Stimulated activated CD4-positive, alpha-beta T cell treated with anti-CD3 and anti-CD28 coated beads, Interleukin-1b, Interleukin-23, amount 100 ng/mL, for 4 hours (primary cell): ENCODE measurements around the gene GARIN5B.
"Not testable (repeated sequence)": the region's sequence is repeated elsewhere in the genome, so short reads cannot be mapped to it uniquely, and the experiment has no call there.

Experiments used
- DNase-seq, 2 donors: peaks; one replicate each; pipeline ENCODE4 v3.0.0-alpha.2; 2020; ENCODE audit warnings: low read depth in 2 of 2

GARIN5B gene

DNA sequence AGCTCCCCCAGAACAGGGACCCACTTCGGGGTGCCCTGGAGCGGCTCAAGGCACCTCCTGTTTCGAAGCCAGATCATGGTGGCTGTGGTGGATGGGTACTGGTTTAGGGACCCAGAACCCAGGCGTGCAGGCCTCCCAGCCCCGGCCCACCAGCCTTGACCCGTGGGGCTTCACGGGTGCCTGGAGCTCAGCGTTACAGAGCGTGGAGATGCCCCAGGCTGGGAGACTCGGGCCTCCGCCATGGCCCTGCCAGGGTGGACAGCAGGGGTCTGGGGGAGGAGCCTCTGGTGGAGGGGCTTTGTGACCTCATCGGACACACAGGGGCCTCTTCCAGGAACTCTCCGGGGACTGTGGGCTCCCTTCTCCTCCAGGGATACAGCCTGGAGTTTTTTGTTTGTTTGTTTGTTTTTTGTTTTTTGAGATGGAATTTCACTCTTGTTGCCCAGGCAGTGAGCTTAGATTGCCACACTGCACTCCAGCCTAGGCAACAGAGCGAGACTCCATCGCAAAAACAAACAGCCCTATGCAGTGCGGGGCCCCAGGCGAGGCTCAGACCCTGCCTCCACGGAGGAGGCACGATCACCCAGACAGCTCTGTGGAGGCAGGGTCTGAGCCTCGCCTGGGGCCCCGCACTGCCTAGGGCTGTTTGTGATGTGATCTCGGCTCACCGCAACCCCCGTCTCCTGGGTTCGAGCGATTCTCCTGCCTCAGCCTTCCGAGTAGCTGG is at the start of gene GARIN5B:
GARIN5B (minus strand) TSS at position 271 of the 727 bp plus-strand sequence; CDS start at position 77, 194 bp downstream.
- no peak for DNase-seq

DNA sequence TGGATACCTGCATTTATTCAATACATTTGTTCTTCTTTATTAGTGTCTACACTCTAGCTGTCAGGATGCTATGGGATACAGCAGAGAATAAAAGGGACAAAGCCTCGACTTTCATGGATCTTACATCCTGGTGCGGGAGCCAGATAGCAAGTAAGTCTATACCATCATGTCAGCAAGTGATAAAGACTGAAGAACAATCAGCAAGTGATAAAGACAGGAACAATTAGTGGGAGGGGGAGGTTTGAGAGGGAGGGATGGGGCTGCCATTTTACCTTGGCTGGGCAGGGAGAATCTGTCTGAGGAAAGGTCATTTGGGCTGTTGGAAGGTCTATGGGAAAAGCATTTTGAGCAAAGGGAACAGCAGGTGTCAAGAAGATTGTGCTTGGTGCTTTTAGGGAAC is 47.1 kb upstream of the GARIN5B start:
- no peak for DNase-seq

DNA sequence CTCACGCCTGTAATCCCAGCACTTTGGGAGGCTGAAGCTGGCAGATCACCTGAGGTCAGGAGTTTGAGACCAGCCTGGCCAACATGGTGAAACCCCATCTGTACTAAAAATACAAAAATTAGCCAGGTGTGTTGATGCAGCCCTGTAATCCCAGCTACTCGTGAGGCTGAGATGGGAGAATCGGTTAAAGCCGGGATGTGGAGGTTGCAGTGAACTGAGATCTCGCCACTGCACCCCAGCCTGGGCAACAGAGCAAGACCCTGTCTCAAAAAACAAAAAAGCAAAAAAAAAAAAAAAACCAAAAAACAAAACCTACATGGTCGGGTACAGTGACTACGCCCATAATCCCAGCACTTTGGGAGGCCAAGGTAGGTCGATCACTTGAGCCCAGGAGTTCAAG is 46.1 kb upstream of the GARIN5B start:
- not testable (repeated sequence) for DNase-seq

DNA sequence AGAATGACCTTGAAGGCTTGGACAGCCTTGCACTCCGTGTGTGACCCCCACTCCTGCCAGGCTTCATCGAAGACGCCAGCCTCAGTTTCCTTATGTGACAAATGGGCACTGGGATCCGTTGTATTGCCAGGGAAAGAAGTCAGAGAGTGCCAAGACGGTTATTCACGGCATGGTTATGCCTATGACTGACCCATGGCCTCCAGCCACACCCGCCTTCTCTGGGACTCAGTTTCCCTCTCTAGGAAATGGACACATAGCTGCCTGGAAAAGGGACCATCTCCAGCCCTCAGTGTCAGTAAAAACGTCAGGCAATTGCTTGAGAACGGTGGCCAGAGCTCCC is 45.4 kb upstream of the GARIN5B start:
- DNase-seq, result no peak

DNA sequence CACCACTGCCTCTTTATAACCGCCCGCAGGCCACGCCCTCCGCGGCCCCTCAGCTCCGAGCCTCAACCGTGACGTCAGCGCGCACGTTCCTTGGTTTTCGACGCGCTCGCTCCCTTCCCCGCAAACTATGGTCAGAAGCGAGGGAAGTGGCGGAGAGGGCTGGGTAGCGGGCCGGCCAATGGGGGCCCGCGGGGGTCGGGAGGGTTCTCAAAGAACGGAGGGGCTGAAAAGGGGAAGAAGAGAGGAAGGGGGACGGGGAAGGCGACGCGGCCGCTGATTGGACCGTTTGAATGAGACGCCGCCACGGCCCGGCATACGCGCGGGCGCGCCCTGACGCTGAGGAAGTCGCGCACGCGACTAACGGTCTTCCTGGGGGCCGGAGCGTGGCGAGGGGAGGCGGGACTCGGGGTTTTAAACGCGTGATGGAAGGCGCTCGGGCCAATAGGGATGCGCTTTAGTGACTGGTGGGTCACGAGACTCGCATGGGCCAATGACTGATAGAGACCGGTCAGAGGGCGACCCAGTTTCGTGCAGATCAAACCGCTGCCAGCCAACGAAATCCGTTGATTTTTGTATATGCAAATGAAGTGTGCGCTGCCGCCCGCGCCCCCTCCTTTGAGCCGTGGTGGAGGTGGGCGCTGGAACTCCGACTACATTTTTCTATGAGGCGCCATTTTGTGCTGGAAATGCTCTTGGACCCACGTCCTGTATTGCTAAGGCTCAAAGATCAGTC is 44.9 kb upstream of the GARIN5B start:
- DNase-seq, result peak; percentile 93

DNA sequence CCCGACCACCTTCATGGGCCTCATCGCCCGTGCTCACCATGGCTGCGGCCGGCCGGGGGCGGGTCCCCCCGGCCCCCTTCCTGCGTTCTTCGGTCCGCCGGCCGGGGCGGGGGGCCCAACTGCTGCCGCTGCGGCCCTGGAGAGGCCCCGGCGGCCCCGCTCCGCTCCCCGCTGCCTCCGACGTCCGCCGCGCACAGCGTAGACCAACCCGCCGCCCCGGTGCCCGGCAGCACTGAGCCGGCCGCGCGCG is 44.4 kb upstream of the GARIN5B start, which contains the start of gene UBE2S:
UBE2S (minus strand) TSS at position 239 of the 250 bp plus-strand sequence; CDS start at position 40, 199 bp downstream.
- DNase-seq, result not testable (repeated sequence)

DNA sequence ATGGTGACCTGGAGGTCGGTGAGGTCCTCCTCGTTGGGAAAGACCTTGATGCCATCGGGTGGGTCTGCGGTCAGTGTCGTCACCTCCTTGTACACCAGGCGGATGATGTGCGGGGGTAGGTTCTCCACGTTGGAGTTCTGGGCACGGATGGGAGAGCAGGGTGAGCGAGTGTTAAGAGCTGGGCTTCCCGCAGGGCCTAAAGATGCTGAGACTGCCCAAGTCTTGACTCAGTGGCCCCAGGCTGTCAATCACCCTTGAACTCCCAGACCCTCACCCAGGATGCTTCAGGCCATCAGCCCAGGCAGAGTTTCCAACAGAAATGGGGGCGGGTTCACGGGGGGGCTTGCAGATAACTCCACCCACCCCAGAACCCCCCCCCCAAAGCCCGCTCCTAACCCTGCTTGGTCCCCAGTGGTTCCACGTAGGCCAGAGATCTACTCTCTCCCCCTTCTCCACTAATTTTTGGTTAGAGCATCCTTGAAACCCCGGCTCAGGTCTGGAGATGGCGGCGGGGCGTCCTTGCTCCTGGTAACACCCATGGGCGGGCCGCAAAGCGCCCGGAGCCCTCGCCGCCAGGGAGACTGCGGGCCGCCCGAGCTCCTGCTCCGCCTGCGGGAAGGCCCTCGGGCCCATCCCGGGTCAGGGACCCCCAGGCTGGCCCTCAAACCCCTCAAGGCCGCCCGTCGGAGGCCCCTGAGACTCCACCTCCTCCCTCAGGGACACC is 43.9 kb upstream of the GARIN5B start:
- DNase-seq, result peak in 1 of 2 donors; percentile 30

DNA sequence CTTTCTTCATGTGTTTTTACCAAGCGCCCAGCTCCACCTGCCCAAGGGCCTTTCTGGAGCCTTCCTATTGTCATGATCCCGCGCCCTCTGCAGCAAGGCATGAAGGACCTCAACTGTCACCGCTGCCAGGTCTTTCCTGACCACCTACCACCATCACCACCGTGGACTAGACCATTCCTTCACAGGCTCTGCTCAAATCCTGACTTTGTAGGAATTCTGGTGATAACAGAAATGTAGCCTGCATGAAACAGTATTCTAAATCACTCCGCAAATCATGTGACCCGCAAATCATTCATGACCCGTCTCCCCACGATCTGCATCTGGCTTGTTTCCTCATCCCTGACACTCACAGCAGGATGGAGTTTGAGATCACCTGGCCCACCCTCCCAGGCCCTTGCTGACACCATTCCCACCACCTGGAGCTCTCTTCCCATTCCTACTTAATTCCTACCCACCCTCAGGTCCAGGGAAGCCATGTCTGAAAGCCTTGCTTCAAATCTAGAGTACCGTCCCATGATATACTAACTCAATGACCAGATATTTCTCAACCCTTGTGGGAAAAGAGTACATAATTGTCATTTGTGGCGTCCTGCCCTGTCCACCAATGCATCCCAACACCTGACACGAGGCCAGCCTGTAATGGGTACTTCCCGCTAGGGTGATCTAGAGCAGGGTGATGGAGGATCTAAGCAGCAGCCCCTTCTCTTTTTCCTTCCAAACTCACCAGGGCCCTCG is 43.2 kb upstream of the GARIN5B start:
- DNase-seq, result no peak

DNA sequence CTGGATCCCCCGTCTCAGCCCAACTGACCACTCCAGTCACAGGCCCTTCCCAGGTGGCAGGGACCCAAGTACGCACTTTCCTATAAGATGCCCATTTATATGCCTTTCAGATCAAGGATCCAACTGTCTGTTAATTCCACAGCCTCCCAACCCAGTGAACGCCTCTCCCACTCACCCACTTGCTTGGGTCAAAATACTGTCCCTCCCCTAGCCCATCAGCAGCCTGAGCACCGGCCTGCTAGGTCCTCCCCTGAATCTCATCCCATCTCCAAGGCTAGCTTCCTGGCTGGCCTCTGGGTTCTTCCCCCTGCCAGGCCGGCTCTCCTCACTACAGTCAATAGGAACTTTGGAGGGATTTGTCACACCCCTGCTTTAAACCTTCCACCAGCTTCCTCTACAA is 42.6 kb upstream of the GARIN5B start:
- DNase-seq, result no peak

DNA sequence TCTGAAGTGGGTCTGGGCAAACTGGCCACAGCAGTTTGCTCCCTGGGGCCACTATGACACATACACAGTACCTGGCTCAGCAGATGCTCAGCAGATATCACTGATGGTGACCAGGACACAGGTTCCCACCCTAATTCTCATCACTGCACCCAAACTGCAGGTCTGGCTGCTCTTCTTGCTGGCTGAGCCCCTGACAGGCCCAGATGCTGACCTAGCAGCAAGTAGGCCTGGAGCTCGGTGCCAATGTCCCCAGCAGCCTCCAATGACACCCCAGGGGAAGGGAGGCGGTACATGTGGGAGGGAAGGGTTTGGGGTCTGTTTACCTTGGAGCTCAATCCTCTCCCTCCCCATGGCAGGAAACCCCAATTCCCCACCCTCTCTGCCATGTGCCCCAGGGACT is 39.4 kb upstream of the GARIN5B start:
- DNase-seq, result no peak

DNA sequence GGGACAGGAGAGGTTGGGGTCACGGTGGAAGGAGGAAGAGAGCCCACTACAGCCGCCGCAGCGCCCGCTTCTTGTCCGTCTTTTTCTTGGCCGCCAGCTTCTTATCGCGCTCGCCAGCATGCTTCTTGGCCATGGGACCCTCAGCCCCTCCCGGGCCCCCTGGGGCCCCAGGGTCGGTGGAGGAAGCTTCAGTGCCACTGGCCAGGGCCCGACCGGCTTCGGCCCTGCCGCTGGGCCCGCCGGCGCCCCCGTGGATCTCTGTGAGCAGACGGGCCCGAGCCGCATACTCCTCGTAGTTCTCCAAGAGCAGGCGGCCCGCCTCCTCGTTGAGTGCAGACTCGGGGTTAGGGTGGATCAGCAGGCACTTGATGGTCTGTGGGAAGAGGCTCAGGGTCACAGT is 38.3 kb upstream of the GARIN5B start:
- DNase-seq, result not testable (repeated sequence)

DNA sequence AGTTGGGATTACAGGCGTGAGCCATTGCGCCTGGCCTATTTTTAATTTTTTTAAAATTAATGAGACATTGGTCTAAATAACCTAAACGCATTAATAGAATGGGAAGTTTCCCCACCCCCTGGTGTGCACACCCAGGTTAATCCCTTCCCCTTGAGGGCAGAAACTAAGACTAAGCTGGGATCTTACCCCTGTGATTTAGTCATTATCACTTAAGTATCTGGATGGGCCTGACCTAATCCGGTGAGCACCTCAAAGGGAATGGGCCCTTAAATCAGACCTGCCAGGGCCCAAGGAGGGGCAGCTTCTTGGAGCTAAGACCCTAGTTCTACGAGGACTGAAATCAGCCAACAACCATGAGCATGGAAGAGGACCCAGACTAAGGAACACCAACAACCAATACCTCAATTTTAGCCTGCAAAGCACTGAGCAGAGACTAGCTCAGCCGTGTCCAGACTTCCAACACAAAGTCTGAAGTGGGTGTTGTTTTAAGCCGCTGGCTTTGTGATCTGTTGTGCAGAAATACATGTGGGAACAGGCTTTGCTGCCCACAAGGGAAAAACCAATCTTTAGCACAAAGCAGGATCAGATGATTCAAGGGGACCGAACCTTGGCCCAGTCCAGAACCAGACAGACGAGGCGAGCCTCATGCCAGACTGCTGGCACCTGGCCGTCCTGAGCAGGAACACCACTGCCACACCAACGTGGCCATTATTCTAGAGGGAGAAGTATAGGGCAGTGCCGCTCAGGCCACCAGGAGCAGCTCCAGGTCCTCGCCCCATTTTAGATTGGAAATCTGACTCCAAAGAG is 37.4 kb upstream of the GARIN5B start:
- no peak for DNase-seq

DNA sequence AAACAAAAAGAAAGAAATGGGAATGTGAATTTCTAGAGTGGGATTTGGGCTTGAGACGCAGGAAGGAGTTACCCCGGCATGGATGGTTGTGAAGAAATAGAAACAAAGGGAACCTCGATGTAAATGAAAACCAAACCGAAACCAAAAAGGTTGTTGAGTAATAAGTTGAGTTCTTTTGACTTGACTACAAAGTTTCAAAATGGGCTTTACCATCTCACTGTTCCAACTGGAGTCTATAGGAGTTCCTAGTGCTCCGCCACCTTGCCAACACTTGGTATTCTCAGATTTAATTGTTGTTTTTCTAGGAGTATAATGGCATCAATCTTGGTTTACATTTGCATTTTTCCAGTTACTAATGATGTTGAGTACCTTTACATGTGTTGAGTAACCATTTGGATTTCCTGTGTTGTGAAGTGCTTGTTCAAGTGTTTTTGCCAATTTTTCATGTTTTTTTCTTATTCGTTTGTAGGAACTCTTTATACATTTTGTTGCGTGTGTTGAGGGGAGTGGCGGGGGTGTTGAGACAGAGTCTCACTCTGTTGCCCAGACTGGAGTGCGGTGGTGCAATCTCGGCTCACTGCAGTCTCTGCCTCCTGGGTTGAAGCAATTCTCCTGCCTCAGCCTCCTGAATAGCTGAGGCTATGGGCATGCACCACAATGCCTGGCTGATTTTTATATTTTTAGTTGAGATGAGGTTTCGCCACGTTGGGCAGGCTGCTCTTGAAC is 35.3 kb upstream of the GARIN5B start:
- DNase-seq, result no peak

DNA sequence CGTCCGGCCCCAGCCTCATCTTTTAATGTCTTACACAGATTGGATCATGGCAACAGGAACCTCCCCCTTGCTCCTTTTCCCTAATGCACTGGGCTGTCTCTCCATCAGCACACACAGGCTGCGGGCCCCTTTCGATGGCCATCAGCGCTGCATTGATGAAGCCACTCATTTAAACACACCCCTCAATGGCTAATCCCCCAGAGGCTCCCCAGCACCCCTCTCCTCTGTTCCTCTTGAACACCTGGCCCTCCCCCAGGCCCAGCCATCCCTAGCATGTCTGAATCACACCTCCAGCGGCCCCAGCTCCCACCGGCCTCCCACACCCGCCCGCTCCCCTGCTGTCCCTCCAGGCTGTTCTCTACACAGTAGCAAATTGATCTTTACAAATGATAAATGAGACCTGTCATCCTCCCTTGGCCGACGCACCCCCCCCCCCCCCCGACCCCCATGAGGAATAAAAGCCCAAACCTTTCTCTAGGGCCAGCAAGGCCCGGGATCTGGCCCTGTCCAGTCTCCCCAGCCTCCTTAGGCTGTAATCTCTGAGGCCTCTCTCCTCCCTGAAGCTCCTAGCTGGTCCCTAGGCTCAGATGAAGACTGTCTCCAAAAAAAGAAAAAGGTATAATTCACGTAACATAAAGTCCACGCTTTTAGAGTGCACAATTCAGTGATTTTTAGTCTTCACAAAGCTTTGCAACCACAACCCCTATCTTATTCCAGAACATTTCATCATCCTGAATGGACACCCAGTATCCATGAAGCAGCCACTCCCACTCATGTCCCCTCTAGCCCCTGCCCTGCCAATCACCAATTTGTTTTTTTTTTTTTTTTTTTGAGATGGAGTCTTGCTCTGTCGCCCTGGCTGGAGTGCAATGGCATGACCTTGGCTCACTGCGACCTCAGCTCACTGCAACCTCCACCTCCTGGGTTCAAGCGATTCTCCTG is 30.0 kb upstream of the GARIN5B start:
- DNase-seq, result no peak

DNA sequence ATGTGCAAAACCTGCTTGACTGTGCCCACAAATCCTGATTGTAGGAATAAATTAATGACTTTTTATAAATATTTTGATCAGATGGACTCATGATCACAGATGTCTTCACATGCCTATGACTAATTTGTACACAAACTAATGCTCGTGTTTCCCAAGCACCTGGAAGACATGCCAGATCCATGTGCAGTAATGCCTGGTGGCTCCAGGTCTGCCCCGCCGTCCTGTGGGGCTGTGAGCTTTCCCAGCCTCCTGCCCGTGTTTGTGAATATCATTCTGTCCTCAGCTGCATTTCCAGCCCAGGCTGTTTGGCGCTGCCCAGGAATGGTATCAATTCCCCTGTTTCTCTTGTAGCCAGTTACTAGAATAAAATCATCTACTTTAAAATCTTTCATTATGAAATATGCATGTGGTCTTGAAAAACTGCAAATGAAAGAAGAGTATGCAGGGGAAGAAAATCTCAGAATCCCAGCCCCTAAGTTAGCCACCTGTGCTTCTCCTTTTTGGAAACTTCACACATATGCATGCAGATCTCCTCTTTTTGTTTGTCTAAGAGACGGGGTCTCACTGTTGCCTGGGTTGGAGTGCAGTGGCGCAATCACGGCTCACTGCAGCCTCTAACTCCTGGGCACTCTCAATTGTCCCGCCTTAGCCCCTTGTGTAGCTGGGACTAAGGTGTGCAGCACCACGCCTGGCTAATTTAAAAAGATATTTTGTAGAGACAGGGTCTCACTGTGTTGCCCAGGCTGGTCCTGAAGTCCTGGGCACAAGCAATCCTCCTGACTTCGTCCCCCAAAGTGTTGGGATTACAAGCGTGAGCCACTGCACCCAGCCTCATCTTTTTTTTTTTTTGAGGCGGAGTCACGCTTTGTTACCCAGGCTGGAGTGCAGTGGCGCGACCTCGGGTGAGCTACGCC is 28.9 kb upstream of the GARIN5B start:
- no peak for DNase-seq

DNA sequence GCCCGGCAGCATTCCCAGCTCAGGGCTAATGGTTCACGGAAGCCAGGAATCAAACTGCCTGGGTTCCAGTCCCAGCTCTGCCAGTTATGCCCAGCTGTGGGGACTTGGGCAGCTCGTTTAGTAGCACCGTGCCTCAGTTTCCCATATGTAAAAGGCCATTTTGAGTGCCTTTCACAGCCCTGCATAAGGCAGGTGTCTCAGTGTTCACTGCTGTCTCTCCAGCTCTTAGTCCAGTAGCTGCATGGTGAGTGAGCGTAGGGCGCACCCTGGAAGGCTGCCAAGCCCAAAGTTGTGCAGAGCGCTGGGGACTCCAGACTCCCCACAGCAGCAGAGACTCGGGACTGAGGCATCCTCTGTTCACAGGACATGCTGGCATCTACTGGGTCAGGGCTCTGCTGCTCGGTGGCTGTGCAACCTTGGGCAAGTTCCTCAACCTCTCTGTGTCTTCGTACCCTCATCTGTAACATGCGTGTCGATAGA is 28.2 kb upstream of the GARIN5B start:
- no peak for DNase-seq

DNA sequence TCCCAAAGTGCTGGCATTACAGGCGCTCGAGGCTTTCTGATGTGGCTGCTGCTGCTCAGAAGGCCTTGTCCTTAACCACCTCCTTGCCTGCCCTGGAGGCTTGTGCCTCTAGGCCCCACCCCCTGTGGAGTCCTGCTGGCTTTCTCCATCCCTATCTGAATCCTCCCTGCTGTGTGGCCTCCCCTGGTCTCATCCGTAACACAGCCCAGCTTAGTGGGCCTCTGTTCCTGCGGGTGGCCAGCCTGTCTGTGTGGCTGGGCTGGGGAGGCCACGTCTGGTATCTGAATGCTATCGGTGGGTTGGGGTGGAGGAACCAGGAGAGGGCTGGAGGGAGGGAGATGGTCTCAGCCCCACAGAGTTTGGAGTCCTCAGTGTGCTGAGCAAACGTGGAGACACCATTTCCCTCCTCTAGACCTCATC is 27.4 kb upstream of the GARIN5B start:
- no peak for DNase-seq
